22Rv1 (cell line): ENCODE data around the gene SLFN5.

Source experiments
- CTCF ChIP-seq: fragments of 450-650 bp; IDR thresholded peaks from 2 replicates; pipeline ENCODE4 v1.5.1; 2017; ENCODE audit warnings: mild to moderate bottlenecking
- ZFX ChIP-seq: fragments of 450-650 bp; IDR thresholded peaks from 2 replicates; pipeline ENCODE4 v1.6.1; 2017; ENCODE audit warnings: antibody characterized with exemption, borderline replicate concordance

- TF ChIP-seq CTCF (no peak), ZFX (no peak)
Measured at GRCh38 chr17:35213412-35213940, 29.4 kb upstream of the SLFN5 start.
